Left ventricle myocardium inferior (tissue), 1 donor: ENCODE results near the gene MFSD6. TPM values are rescaled to one million over a fixed set of nuclear protein-coding genes. Genes with fewer than 3 reads are reported as not detected.

Experiments
- DNase-seq: peaks from one replicate; pipeline ENCODE4 v3.0.0-alpha.2; 2020
- H3K27ac ChIP-seq: fragments of 200-600 bp; replicated peaks from 2 replicates; pipeline ENCODE4 v1.8.0; 2021
- H3K27me3 ChIP-seq: fragments of 200-600 bp; 2 replicates; pipeline ENCODE4 v1.8.0; 2021; ENCODE audit warnings: low read depth
- H3K36me3 ChIP-seq: fragments of 200-600 bp; 2 replicates; pipeline ENCODE4 v1.8.0; 2021
- H3K4me1 ChIP-seq: fragments of 200-600 bp; 2 replicates; pipeline ENCODE4 v1.8.0; 2021
- H3K4me3 ChIP-seq: fragments of 200-600 bp; 2 replicates; pipeline ENCODE4 v1.8.0; 2021; ENCODE audit warnings: mild to moderate bottlenecking, moderate library complexity
- H3K9me3 ChIP-seq: fragments of 200-600 bp; replicated peaks from 2 replicates; pipeline ENCODE4 v1.8.0; 2021
- CTCF ChIP-seq: fragments of 200-600 bp; IDR thresholded peaks from 2 replicates; pipeline ENCODE4 v1.8.0; 2021; ENCODE audit warnings: antibody characterized with exemption, mild to moderate bottlenecking, borderline replicate concordance
- intact Hi-C: fragments of 100-400 bp; cut with micrococcal nuclease; formaldehyde crosslinking; loops from one replicate; pipeline ENCODE4 v1.11.0; 2022
- total RNA-seq: library from RNA; stranded (reverse); fragmentation: NEBNext Ultra II Directional; extraction: Animal tissue kit (Norgen Biotek cat#: 25700); gene quantifications from one replicate; pipeline ENCODE4 v1.2.1, GENCODE V29; 2021
- donor health status: DM: no; HTN: yes; CAD: no; lungs with severe emphysema.

MFSD6 gene
- total RNA-seq, 1 donor from 2014 or later = 21.4 TPM

- H3K9me3 ChIP-seq = peaks cover 2% of the 10 kb centered on the region
- H3K27ac ChIP-seq = peak overlapping the region; percentile 76
- H3K4me1 ChIP-seq = peaks cover 26% of the 10 kb centered on the region
- no peak for DNase-seq
- intact Hi-C loops = no loop called here
- H3K4me3 ChIP-seq = peak overlapping the region; percentile 33
- no peak for TF ChIP-seq CTCF
- no peaks in the 10 kb centered on the region for H3K36me3 ChIP-seq
- no peaks in the 10 kb centered on the region for H3K27me3 ChIP-seq
Measured at GRCh38 chr2:190478572-190479195, 70.5 kb downstream of the MFSD6 start.

- intact Hi-C loops = no loop called here
- Histone ChIP-seq H3K4me1 (peaks cover 51% of the 10 kb centered on the region), H3K27me3 (no peaks in the 10 kb centered on the region), H3K4me3 (no peak overlapping the region), H3K36me3 (no peaks in the 10 kb centered on the region), H3K9me3 (no peaks in the 10 kb centered on the region), H3K27ac (no peak overlapping the region)
- no peak for DNase-seq
- TF ChIP-seq CTCF = peak; percentile 32
Measured at GRCh38 chr2:190481339-190481738, 73.2 kb downstream of the MFSD6 start.

- DNase-seq = no peak
- H3K27me3 ChIP-seq = no peaks in the 10 kb centered on the region
- H3K36me3 ChIP-seq = no peaks in the 10 kb centered on the region
- H3K4me1 ChIP-seq = peaks cover 54% of the 10 kb centered on the region
- H3K27ac ChIP-seq = no peak overlapping the region
- TF ChIP-seq CTCF = no peak
- intact Hi-C loops = no loop called here
- H3K4me3 ChIP-seq = no peak overlapping the region
- peaks cover 4% of the 10 kb centered on the region for H3K9me3 ChIP-seq
Measured at GRCh38 chr2:190482451-190482850, 74.3 kb downstream of the MFSD6 start.

- intact Hi-C loops = no loop called here
- no peaks in the 10 kb centered on the region for H3K27me3 ChIP-seq
- DNase-seq = no peak
- no peak overlapping the region for H3K4me3 ChIP-seq
- H3K27ac ChIP-seq = peak overlapping the region; percentile 61
- H3K9me3 ChIP-seq = peaks cover 4% of the 10 kb centered on the region
- TF ChIP-seq CTCF = peak; percentile 13
- H3K4me1 ChIP-seq = peaks cover 34% of the 10 kb centered on the region
- peaks cover 26% of the 10 kb centered on the region for H3K36me3 ChIP-seq
Measured at GRCh38 chr2:190486037-190486623, 78.0 kb downstream of the MFSD6 start.

- no peak for DNase-seq
- TF ChIP-seq CTCF = no peak
- H3K27me3 ChIP-seq = no peaks in the 10 kb centered on the region
- no peak overlapping the region for H3K27ac ChIP-seq
- peaks cover 4% of the 10 kb centered on the region for H3K9me3 ChIP-seq
- peaks cover 43% of the 10 kb centered on the region for H3K36me3 ChIP-seq
- no peak overlapping the region for H3K4me3 ChIP-seq
- peaks cover 32% of the 10 kb centered on the region for H3K4me1 ChIP-seq
- intact Hi-C loops = no loop called here
Measured at GRCh38 chr2:190488516-190489233, 80.5 kb downstream of the MFSD6 start.
